Spleen (tissue), 7 donors: ENCODE data around the gene CACNA1D.

Experiments
- POLR2AphosphoS5 ChIP-seq, 3 donors: sonication (generic); formaldehyde crosslinking; IDR thresholded peaks; one replicate each; pipeline ENCODE4 v1.5.1; 2017; ENCODE audit warnings: antibody characterized with exemption in 3 of 3
- TF ChIP-seq, protein P1 (sequence below), 11 experiments: fragments of 200-600 bp in 7 of 11; fragments of 450-650 bp in 4 of 11; sonication (generic) in 4 of 11; IDR thresholded peaks in 8 of 11; conservative IDR thresholded peaks in 3 of 11; 1 replicate in 7 of 11; 2 replicates in 4 of 11; pipeline versions ENCODE4 v1.4.0 to v1.8.0; 2016 to 2021; ENCODE audit warnings: antibody characterized with exemption in 11 of 11, inconsistent platforms in 4 of 11, mild to moderate bottlenecking in 1 of 11
- donor health status: DM: no; HTN: no; CAD: no; lungs with moderate emphysema.
- donor health status: DM: no; HTN: no; CAD: no.
- donor health status: DM: no; HTN: no; CAD: no.

DNA sequence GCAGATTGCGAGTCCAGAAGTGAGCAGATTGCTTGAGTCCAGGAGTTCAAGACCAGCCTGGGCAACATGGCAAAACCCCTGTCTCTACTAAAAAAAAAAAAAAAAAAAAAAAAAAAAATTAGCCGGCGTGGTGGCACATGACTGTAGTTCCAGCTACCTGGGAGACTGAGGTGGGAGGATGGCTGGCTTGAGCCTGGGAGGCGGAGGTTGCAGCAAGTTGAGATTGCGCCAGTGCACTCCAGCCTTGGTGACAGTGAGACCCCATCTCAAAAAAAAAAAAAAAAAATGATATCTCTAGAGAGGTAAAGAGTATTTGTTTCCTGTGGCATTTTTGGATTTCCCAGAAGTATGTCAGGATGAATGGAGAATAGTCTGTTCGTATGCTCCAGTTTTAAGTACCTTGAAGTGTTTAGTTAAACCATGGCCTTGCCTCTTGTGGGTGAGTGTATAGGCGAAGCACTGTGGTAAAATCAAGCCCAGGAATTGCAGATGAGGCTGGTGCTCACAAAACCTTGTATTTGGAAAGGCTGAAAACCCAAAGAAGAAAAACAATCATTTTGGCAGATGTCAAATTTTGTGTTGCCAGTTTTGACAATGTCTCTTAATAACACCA lies 5.9 kb downstream of the CACNA1D start:
- no peak for TF ChIP-seq POLR2AphosphoS5 (IDR thresholded peaks at IDR 0.05)
- TF ChIP-seq, protein P1, sequence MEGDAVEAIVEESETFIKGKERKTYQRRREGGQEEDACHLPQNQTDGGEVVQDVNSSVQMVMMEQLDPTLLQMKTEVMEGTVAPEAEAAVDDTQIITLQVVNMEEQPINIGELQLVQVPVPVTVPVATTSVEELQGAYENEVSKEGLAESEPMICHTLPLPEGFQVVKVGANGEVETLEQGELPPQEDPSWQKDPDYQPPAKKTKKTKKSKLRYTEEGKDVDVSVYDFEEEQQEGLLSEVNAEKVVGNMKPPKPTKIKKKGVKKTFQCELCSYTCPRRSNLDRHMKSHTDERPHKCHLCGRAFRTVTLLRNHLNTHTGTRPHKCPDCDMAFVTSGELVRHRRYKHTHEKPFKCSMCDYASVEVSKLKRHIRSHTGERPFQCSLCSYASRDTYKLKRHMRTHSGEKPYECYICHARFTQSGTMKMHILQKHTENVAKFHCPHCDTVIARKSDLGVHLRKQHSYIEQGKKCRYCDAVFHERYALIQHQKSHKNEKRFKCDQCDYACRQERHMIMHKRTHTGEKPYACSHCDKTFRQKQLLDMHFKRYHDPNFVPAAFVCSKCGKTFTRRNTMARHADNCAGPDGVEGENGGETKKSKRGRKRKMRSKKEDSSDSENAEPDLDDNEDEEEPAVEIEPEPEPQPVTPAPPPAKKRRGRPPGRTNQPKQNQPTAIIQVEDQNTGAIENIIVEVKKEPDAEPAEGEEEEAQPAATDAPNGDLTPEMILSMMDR (IDR thresholded peaks at IDR 0.05 in 8 of 11, conservative IDR thresholded peaks at IDR 0.05 in 3 of 11), result no peak
